RWPE1 (cell line): Measurements from ENCODE around the gene WDR17.

Experiments used
- CTCF ChIA-PET: fragments of 350-600 bp; sonication (Branson Sonifier 250); formaldehyde crosslinking; extraction: SDS; loops from one replicate; lab custom pipeline; 2021; lab: Yijun Ruan, JAX
- POLR2A ChIA-PET: fragments of 400-600 bp; formaldehyde crosslinking; extraction: SDS; loops from one replicate; lab custom pipeline; 2020; ENCODE audit warnings: antibody characterized with exemption; ENCODE audit not compliant: low non-redundant PET; lab: Yijun Ruan, JAX
- DNase-seq: peaks from one replicate; pipeline ENCODE4 v3.0.0; 2012; ENCODE audit warnings: low spot score
- H3K27ac ChIP-seq: fragments of 450-650 bp; 2 replicates; pipeline ENCODE4 v1.5.1; 2017
- CTCF ChIP-seq: fragments of 450-650 bp; conservative IDR thresholded peaks from 2 replicates; pipeline ENCODE4 v1.5.1; 2017; ENCODE audit warnings: low read depth, mild to moderate bottlenecking

WDR17 gene

GRCh38 chr4:176044589-176044951, 21.1 kb upstream of the WDR17 start:
- DNase-seq, result no peak
- TF ChIP-seq CTCF, result no peak
- H3K27ac ChIP-seq, result no peak overlapping the region
- POLR2A ChIA-PET, result no interaction called here
- CTCF ChIA-PET, result no interaction called here

GRCh38 chr4:176048631-176049030, 17.0 kb upstream of the WDR17 start:
- DNase-seq, result no peak
- TF ChIP-seq CTCF, result no peak
- ChIA-PET CTCF (interaction anchor here (0.6 kb wide), 1 partner anchor 236 kb away, joined by 3 read pairs; no protein-coding TSS in a partner anchor), POLR2A (no interaction called here)
- no peak overlapping the region for H3K27ac ChIP-seq

GRCh38 chr4:176052744-176053143, 12.9 kb upstream of the WDR17 start:
- DNase-seq, result no peak
- ChIA-PET CTCF (interaction anchor here (0.6 to 0.8 kb wide), 3 partner anchors 85 to 197 kb away, joined by 3 to 4 read pairs (median 3); no protein-coding TSS in a partner anchor), POLR2A (no interaction called here)

GRCh38 chr4:176053785-176054184, 11.9 kb upstream of the WDR17 start:
- ChIA-PET CTCF (interaction anchor here (0.6 kb wide), 1 partner anchor 80 kb away, joined by 3 read pairs; no protein-coding TSS in a partner anchor), POLR2A (no interaction called here)
- no peak overlapping the region for H3K27ac ChIP-seq
- no peak for TF ChIP-seq CTCF
- DNase-seq, result no peak

More at GRCh38 chr4:176052744-176053143, 12.9 kb upstream of the WDR17 start:
- H3K27ac ChIP-seq, result no peak overlapping the region
- no peak for TF ChIP-seq CTCF

GRCh38 chr4:176054942-176055341, 10.7 kb upstream of the WDR17 start:
- no peak for DNase-seq
- ChIA-PET CTCF (interaction anchor here (0.6 to 0.8 kb wide), 3 partner anchors 69 to 908 kb away, joined by 3 read pairs; no protein-coding TSS in a partner anchor), POLR2A (no interaction called here)
- no peak overlapping the region for H3K27ac ChIP-seq
- TF ChIP-seq CTCF, result no peak

- no peak for TF ChIP-seq CTCF
- no peak for DNase-seq
- no peak overlapping the region for H3K27ac ChIP-seq
- CTCF ChIA-PET, result interaction anchor here (1.0 kb wide), 1 partner anchor 29 kb away, joined by 3 read pairs; no protein-coding TSS in a partner anchor
- POLR2A ChIA-PET, result no interaction called here
These were observed 1.9 kb upstream of the WDR17 start for GRCh38 chr4:176063718-176064117.
